H9 (cell line): ENCODE results near the gene HYI. TPM values are rescaled to one million over a fixed set of nuclear protein-coding genes. Genes with fewer than 3 reads are reported as not detected.

Experiments
- DNase-seq: peaks from one replicate; pipeline ENCODE4 v3.0.0-alpha.2; 2017
- H2AFZ ChIP-seq: one replicate; pipeline ENCODE4 v1.6.1; 2013; ENCODE audit warnings: mild to moderate bottlenecking, low read length, control low read depth, moderate library complexity
- H2AK5ac ChIP-seq: 2 replicates; pipeline ENCODE4 v1.6.1; 2013; ENCODE audit warnings: low read length, control low read depth, mixed read lengths; ENCODE audit not compliant: insufficient read length
- H2BK120ac ChIP-seq: one replicate; pipeline ENCODE4 v1.6.1; 2013; ENCODE audit warnings: low read depth, mild to moderate bottlenecking, low read length, control low read depth, inconsistent platforms; ENCODE audit not compliant: poor library complexity, severe bottlenecking
- H2BK12ac ChIP-seq: 2 replicates; pipeline ENCODE4 v1.6.1; 2013; ENCODE audit warnings: low read length, control low read depth, mixed read lengths, low read depth; ENCODE audit not compliant: insufficient read length
- H2BK15ac ChIP-seq: 2 replicates; pipeline ENCODE4 v1.6.1; 2013; ENCODE audit warnings: low read depth, low read length, control low read depth
- H2BK20ac ChIP-seq: one replicate; pipeline ENCODE4 v1.6.1; 2013; ENCODE audit warnings: low read depth, mild to moderate bottlenecking, low read length, control low read depth, inconsistent platforms; ENCODE audit not compliant: poor library complexity, severe bottlenecking
- H2BK5ac ChIP-seq: 2 replicates; pipeline ENCODE4 v1.6.1; 2013; ENCODE audit warnings: low read length, control low read depth, mixed read lengths; ENCODE audit not compliant: insufficient read length
- H3K14ac ChIP-seq: 2 replicates; pipeline ENCODE4 v1.6.1; 2013; ENCODE audit warnings: low read length, control low read depth; ENCODE audit not compliant: insufficient read depth
- H3K18ac ChIP-seq: 2 replicates; pipeline ENCODE4 v1.6.1; 2013; ENCODE audit warnings: low read depth, mild to moderate bottlenecking, mixed read lengths, low read length, control low read depth; ENCODE audit not compliant: insufficient read length
- H3K23ac ChIP-seq: 2 replicates; pipeline ENCODE4 v1.6.1; 2013; ENCODE audit warnings: low read length, control low read depth, mixed read lengths, low read depth; ENCODE audit not compliant: insufficient read length
- H3K23me2 ChIP-seq: 2 replicates; pipeline ENCODE4 v1.6.1; 2013; ENCODE audit warnings: low read depth, mild to moderate bottlenecking, mixed read lengths, low read length, control low read depth; ENCODE audit not compliant: insufficient read length, poor library complexity, severe bottlenecking
- H3K27ac ChIP-seq: 2 replicates; pipeline ENCODE4 v1.5.1; 2013; ENCODE audit warnings: low read length, control low read depth, mixed read lengths, low read depth; ENCODE audit not compliant: insufficient read length
- H3K27me3 ChIP-seq: 2 replicates; pipeline ENCODE4 v1.6.1; 2013; ENCODE audit warnings: low read length, control low read depth, inconsistent platforms; ENCODE audit not compliant: insufficient read depth
- H3K4ac ChIP-seq: 2 replicates; pipeline ENCODE4 v1.6.1; 2013; ENCODE audit warnings: low read depth, mild to moderate bottlenecking, control low read depth, inconsistent platforms, low read length, moderate library complexity
- H3K4me1 ChIP-seq: 2 replicates; pipeline ENCODE4 v1.6.1; 2013; ENCODE audit warnings: low read length, control low read depth, inconsistent platforms; ENCODE audit not compliant: insufficient read depth
- H3K4me2 ChIP-seq: 2 replicates; pipeline ENCODE4 v1.6.1; 2013; ENCODE audit warnings: low read length, control low read depth, mixed read lengths; ENCODE audit not compliant: insufficient read length, insufficient read depth
- H3K56ac ChIP-seq: 2 replicates; pipeline ENCODE4 v1.6.1; 2013; ENCODE audit warnings: low read depth, mild to moderate bottlenecking, mixed read lengths, low read length, control low read depth; ENCODE audit not compliant: insufficient read length
- H3K79me1 ChIP-seq: 2 replicates; pipeline ENCODE4 v1.6.1; 2013; ENCODE audit warnings: low read depth, mild to moderate bottlenecking, moderate library complexity, low read length, control low read depth, inconsistent platforms; ENCODE audit not compliant: insufficient read depth, poor library complexity, severe bottlenecking
- H3K79me2 ChIP-seq: 2 replicates; pipeline ENCODE4 v1.6.1; 2013; ENCODE audit warnings: low read length, control low read depth, inconsistent platforms; ENCODE audit not compliant: insufficient read depth
- H3K9ac ChIP-seq: 2 replicates; pipeline ENCODE4 v1.6.1; 2013; ENCODE audit warnings: low read length, control low read depth, mixed read lengths; ENCODE audit not compliant: insufficient read length; ENCODE audit errors: extremely low read depth
- H3K9me3 ChIP-seq: one replicate; pipeline ENCODE4 v1.6.1; 2013; ENCODE audit warnings: low read depth, low read length, inconsistent platforms; ENCODE audit not compliant: control insufficient read depth
- H3T11ph ChIP-seq: one replicate; pipeline ENCODE4 v1.6.1; 2013; ENCODE audit warnings: mild to moderate bottlenecking, low read length, control low read depth, inconsistent platforms
- H4K20me1 ChIP-seq: one replicate; pipeline ENCODE4 v1.6.1; 2013; ENCODE audit not compliant: control insufficient read depth, insufficient read length, insufficient read depth
- H4K5ac ChIP-seq: 2 replicates; pipeline ENCODE4 v1.6.1; 2013; ENCODE audit warnings: low read depth, mild to moderate bottlenecking, mixed read lengths, low read length, control low read depth; ENCODE audit not compliant: insufficient read length
- H4K8ac ChIP-seq: replicated peaks from 2 replicates; pipeline ENCODE4 v1.6.1; 2013; ENCODE audit warnings: low read length, control low read depth, mixed read lengths, low read depth; ENCODE audit not compliant: insufficient read length
- H4K91ac ChIP-seq: 2 replicates; pipeline ENCODE4 v1.6.1; 2013; ENCODE audit warnings: low read depth, mild to moderate bottlenecking, moderate library complexity, mixed read lengths, low read length, control low read depth; ENCODE audit not compliant: insufficient read length
- H3K27ac Mint-ChIP-seq, 3 experiments: 2 replicates in 2 of 3; 3 replicates in 1 of 3; pipeline ENCODE4 v1.8.0; 2020 to 2021; ENCODE audit warnings: mixed read lengths in 3 of 3, mild to moderate bottlenecking in 1 of 3, moderate library complexity in 1 of 3
- H3K27me3 Mint-ChIP-seq: 2 replicates; pipeline ENCODE4 v1.8.0; 2021; ENCODE audit warnings: low read depth, mild to moderate bottlenecking, moderate library complexity, mixed read lengths
- H3K36me3 Mint-ChIP-seq, 3 experiments: 2 replicates in 2 of 3; 3 replicates in 1 of 3; pipeline ENCODE4 v1.8.0; 2020 to 2021; ENCODE audit warnings: low read depth in 3 of 3, mixed read lengths in 3 of 3; ENCODE audit not compliant: insufficient read depth in 1 of 3
- H3K4me1 Mint-ChIP-seq, 2 experiments: 2 replicates each; pipeline ENCODE4 v1.8.0; 2020; ENCODE audit warnings: mixed read lengths in 2 of 2
- H3K4me3 Mint-ChIP-seq, 2 experiments: 2 replicates in 1 of 2; 3 replicates in 1 of 2; pipeline ENCODE4 v1.8.0; 2020 to 2021; ENCODE audit warnings: mild to moderate bottlenecking in 2 of 2, mixed read lengths in 2 of 2, moderate library complexity in 1 of 2
- H3K9me3 Mint-ChIP-seq, 2 experiments: 2 replicates in 1 of 2; 3 replicates in 1 of 2; pipeline ENCODE4 v1.8.0; 2020; ENCODE audit warnings: mild to moderate bottlenecking in 2 of 2, mixed read lengths in 2 of 2, moderate library complexity in 1 of 2
- CTCF ChIP-seq: fragments of 200-600 bp; sonication (generic); conservative IDR thresholded peaks from 3 replicates; pipeline ENCODE4 v1.8.0; 2021; ENCODE audit warnings: antibody characterized with exemption, mild to moderate bottlenecking
- WGBS: extraction: QIAGEN DNeasy Blood & Tissue Kit; methylation state at CpG from one replicate; pipeline ENCODE4 v1.1.7; 2013; ENCODE audit warnings: missing lambda C conversion rate, low lambda C conversion rate, mixed read lengths; ENCODE audit not compliant: insufficient read length; ENCODE audit errors: extremely low coverage; 5-methylcytosine and 5-hydroxymethylcytosine counted together
- total RNA-seq: library from RNA; stranded (reverse); gene quantifications from 2 replicates; pipeline ENCODE4 v1.2.1, GENCODE V29; 2021

HYI gene
- total RNA-seq, 1 experiment from 2014 or later = 16.1 TPM

GRCh38 chr1:43426221-43426620 lies 27.5 kb downstream of the HYI start:
- Histone ChIP-seq H3K18ac (no peak overlapping the region), H2AK5ac (no peak overlapping the region), H3T11ph (no peak overlapping the region), H3K4me2 (no peak overlapping the region), H2BK20ac (no peak overlapping the region), H2BK120ac (no peak overlapping the region), H4K20me1 (no peaks in the 10 kb centered on the region), H3K56ac (no peak overlapping the region), H3K14ac (no peak overlapping the region), H3K23me2 (no peaks in the 10 kb centered on the region), H3K79me1 (no peaks in the 10 kb centered on the region), H3K23ac (no peak overlapping the region), H3K9me3 (no peaks in the 10 kb centered on the region), H3K4me1 (no peaks in the 10 kb centered on the region; the same call in 1 of the 2 replicates), H2AFZ (no peak overlapping the region), H3K4ac (no peak overlapping the region), H4K91ac (no peak overlapping the region), H3K27me3 (no peaks in the 10 kb centered on the region), H2BK15ac (no peak overlapping the region), H4K5ac (no peak overlapping the region), H3K9ac (no peak overlapping the region), H3K79me2 (no peaks in the 10 kb centered on the region), H2BK12ac (no peak overlapping the region), H2BK5ac (no peak overlapping the region), H4K8ac (no peak overlapping the region), H3K27ac (no peak overlapping the region)
- H3K4me3 Mint-ChIP-seq = no peak overlapping the region
- peaks cover 9 to 10% of the 10 kb centered on the region in 2 experiments for H3K4me1 Mint-ChIP-seq
- no peaks in the 10 kb centered on the region for H3K27me3 Mint-ChIP-seq
- H3K9me3 Mint-ChIP-seq = no peaks in the 10 kb centered on the region
- no peak for DNase-seq
- H3K36me3 Mint-ChIP-seq = peaks cover 18 to 78% (median 68%) of the 10 kb centered on the region in 3 experiments; a peak in 6 of 7 replicates
- no peak for TF ChIP-seq CTCF
- H3K27ac Mint-ChIP-seq = no peak overlapping the region
- WGBS = no CpG with 5 or more reads among the region's 11 CpGs
